Pulmonary artery endothelial cell (primary cell): Measurements from ENCODE around the gene AP1S3. TPM values are rescaled to one million over a fixed set of nuclear protein-coding genes. Genes with fewer than 3 reads are reported as not detected.

Source experiments
- DNase-seq: peaks from one replicate; pipeline ENCODE4 v3.0.0-alpha.2; 2011; ENCODE audit warnings: low read depth, low spot score
- total RNA-seq: library from RNA; depleted of rRNA; stranded (reverse); fragments of >200 nt; gene quantifications from 2 replicates; pipeline ENCODE4 v1.2.3, GENCODE V29; 2014

AP1S3 gene
- total RNA-seq, 1 donor from 2014 or later = 3.4 TPM

- peak; percentile 52 for DNase-seq
Measured at GRCh38 chr2:223760838-223761502, 76.4 kb downstream of the AP1S3 start.

- DNase-seq = no peak
Measured at GRCh38 chr2:223759569-223760430, 77.6 kb downstream of the AP1S3 start.

GRCh38 chr2:223758131-223758840 lies 79.1 kb downstream of the AP1S3 start:
- DNase-seq = no peak

GRCh38 chr2:223753940-223754339 lies 83.4 kb downstream of the AP1S3 start:
- DNase-seq = no peak

- DNase-seq = no peak
Measured at GRCh38 chr2:223751012-223751411, 86.4 kb downstream of the AP1S3 start.

- DNase-seq = no peak
Measured at GRCh38 chr2:223747392-223748042, 89.9 kb downstream of the AP1S3 start.

- no peak for DNase-seq
Measured at GRCh38 chr2:223746611-223747010, 90.8 kb downstream of the AP1S3 start.

- no peak for DNase-seq
Measured at GRCh38 chr2:223744580-223744979, 92.8 kb downstream of the AP1S3 start.

GRCh38 chr2:223740679-223741078 lies 96.7 kb downstream of the AP1S3 start:
- DNase-seq = no peak

- no peak for DNase-seq
Measured at GRCh38 chr2:223737207-223737606, 100.2 kb downstream of the AP1S3 start.

- no peak for DNase-seq
Measured at GRCh38 chr2:223736488-223736887, 100.9 kb downstream of the AP1S3 start.

GRCh38 chr2:223735659-223736244 lies 101.6 kb downstream of the AP1S3 start:
- no peak for DNase-seq

- no peak for DNase-seq
Measured at GRCh38 chr2:223735035-223735640, 102.2 kb downstream of the AP1S3 start.

- no peak for DNase-seq
Measured at GRCh38 chr2:223734346-223734745, 103.0 kb downstream of the AP1S3 start.

- DNase-seq = no peak
Measured at GRCh38 chr2:223732346-223732745, 105.0 kb downstream of the AP1S3 start.

GRCh38 chr2:223731503-223731902 lies 105.9 kb downstream of the AP1S3 start:
- no peak for DNase-seq

- DNase-seq = no peak
Measured at GRCh38 chr2:223729781-223730180, 107.6 kb downstream of the AP1S3 start.

GRCh38 chr2:223727562-223727961 lies 109.8 kb downstream of the AP1S3 start:
- peak; percentile 15 for DNase-seq

- DNase-seq = no peak
Measured at GRCh38 chr2:223725986-223726970, 111.1 kb downstream of the AP1S3 start.

- DNase-seq = peak; percentile 96
Measured at GRCh38 chr2:223725494-223725893, 111.9 kb downstream of the AP1S3 start.
